ENCODE results near the gene SCIN.
"Not testable (repeated sequence)": the region's sequence is repeated elsewhere in the genome, so short reads cannot be mapped to it uniquely, and the experiment has no call there.

Gene SCIN

GRCh38 chr7:12570534-12571461, at the start of gene SCIN:
Gene SCIN (plus strand): TSS chr7:12570720. CDS start chr7:12570787, 67 bp downstream.
- DNase-seq = peak; percentile 21

GRCh38 chr7:12524794-12525386, 45.6 kb upstream of the SCIN start:
- no peak for DNase-seq

GRCh38 chr7:12526693-12527092, 43.8 kb upstream of the SCIN start:
- not testable (repeated sequence) for DNase-seq

GRCh38 chr7:12527670-12528069, 42.9 kb upstream of the SCIN start:
- DNase-seq = not testable (repeated sequence)

- no peak for DNase-seq
Measured at GRCh38 chr7:12529971-12530710, 40.4 kb upstream of the SCIN start.

- no peak for DNase-seq
Measured at GRCh38 chr7:12531784-12532183, 38.7 kb upstream of the SCIN start.

- DNase-seq = no peak
Measured at GRCh38 chr7:12534046-12534445, 36.5 kb upstream of the SCIN start.

- no peak for DNase-seq
Measured at GRCh38 chr7:12539681-12540080, 30.8 kb upstream of the SCIN start.

GRCh38 chr7:12540850-12541249, 29.7 kb upstream of the SCIN start:
- DNase-seq = no peak

- no peak for DNase-seq
Measured at GRCh38 chr7:12543586-12543985, 26.9 kb upstream of the SCIN start.

- DNase-seq = no peak
Measured at GRCh38 chr7:12549106-12549505, 21.4 kb upstream of the SCIN start.

GRCh38 chr7:12550956-12551355, 19.6 kb upstream of the SCIN start:
- DNase-seq = no peak

- DNase-seq = no peak
Measured at GRCh38 chr7:12552876-12553275, 17.6 kb upstream of the SCIN start.

- DNase-seq = no peak
Measured at GRCh38 chr7:12553416-12553815, 17.1 kb upstream of the SCIN start.

- DNase-seq = no peak
Measured at GRCh38 chr7:12554351-12554750, 16.2 kb upstream of the SCIN start.

- DNase-seq = no peak
Measured at GRCh38 chr7:12554872-12555271, 15.6 kb upstream of the SCIN start.

- not testable (repeated sequence) for DNase-seq
Measured at GRCh38 chr7:12555695-12556094, 14.8 kb upstream of the SCIN start.

GRCh38 chr7:12556139-12556792, 14.3 kb upstream of the SCIN start:
- not testable (repeated sequence) for DNase-seq

GRCh38 chr7:12557282-12557681, 13.2 kb upstream of the SCIN start:
- no peak for DNase-seq

- DNase-seq = no peak
Measured at GRCh38 chr7:12564996-12565764, 5.3 kb upstream of the SCIN start.

- no peak for DNase-seq
Measured at GRCh38 chr7:12565873-12566272, 4.6 kb upstream of the SCIN start.

GRCh38 chr7:12567015-12567414, 3.5 kb upstream of the SCIN start:
- DNase-seq = no peak

Data from CD4-positive, alpha-beta T cell treated with Interleukin-6 for 4 hours (primary cell).